ENCODE results near the gene CEMP1.
"Not testable (repeated sequence)": the region's sequence is repeated elsewhere in the genome, so short reads cannot be mapped to it uniquely, and the experiment has no call there.

Gene CEMP1

GRCh38 chr16:2531371-2531695 lies at the start of gene CEMP1:
TSS of gene CEMP1 (minus strand) at chr16:2531408. CDS start at chr16:2531073, 335 bp downstream.
- DNase-seq (ENCODE audit: low read depth): no peak
- TF ChIP-seq CTCF (conservative IDR thresholded peaks at IDR 0.05; ENCODE audit: low read depth, low read length): no peak
- peak within 1 kb of the TSS; percentile 52 for H3K4me3 ChIP-seq (ENCODE audit: low read depth, low read length)

GRCh38 chr16:2580818-2581217 lies 49.6 kb upstream of the CEMP1 start:
- not testable (repeated sequence) for H3K4me3 ChIP-seq (ENCODE audit: low read depth, low read length); DNase-seq (ENCODE audit: low read depth)

GRCh38 chr16:2580143-2580542 lies 48.9 kb upstream of the CEMP1 start:
- not testable (repeated sequence) for H3K4me3 ChIP-seq (ENCODE audit: low read depth, low read length); DNase-seq (ENCODE audit: low read depth)
- TF ChIP-seq CTCF (conservative IDR thresholded peaks at IDR 0.05; ENCODE audit: low read depth, low read length): peak; percentile 17

- not testable (repeated sequence) for DNase-seq (ENCODE audit: low read depth); H3K4me3 ChIP-seq (ENCODE audit: low read depth, low read length)
Measured at GRCh38 chr16:2578905-2579304, 47.7 kb upstream of the CEMP1 start.

- not testable (repeated sequence) for H3K4me3 ChIP-seq (ENCODE audit: low read depth, low read length); DNase-seq (ENCODE audit: low read depth)
Measured at GRCh38 chr16:2577044-2577443, 45.8 kb upstream of the CEMP1 start.

- DNase-seq (ENCODE audit: low read depth); H3K4me3 ChIP-seq (ENCODE audit: low read depth, low read length): not testable (repeated sequence)
Measured at GRCh38 chr16:2575839-2576238, 44.6 kb upstream of the CEMP1 start.

GRCh38 chr16:2572704-2573103 lies 41.5 kb upstream of the CEMP1 start:
- not testable (repeated sequence) for H3K4me3 ChIP-seq (ENCODE audit: low read depth, low read length); DNase-seq (ENCODE audit: low read depth)

GRCh38 chr16:2568573-2568972 lies 37.4 kb upstream of the CEMP1 start:
- DNase-seq (ENCODE audit: low read depth); H3K4me3 ChIP-seq (ENCODE audit: low read depth, low read length): not testable (repeated sequence)

- DNase-seq (ENCODE audit: low read depth); H3K4me3 ChIP-seq (ENCODE audit: low read depth, low read length): not testable (repeated sequence)
Measured at GRCh38 chr16:2567506-2567905, 36.3 kb upstream of the CEMP1 start.

GRCh38 chr16:2560798-2561133 lies 29.6 kb upstream of the CEMP1 start:
- peak; percentile 27 for TF ChIP-seq CTCF (conservative IDR thresholded peaks at IDR 0.05; ENCODE audit: low read depth, low read length)
- H3K4me3 ChIP-seq (ENCODE audit: low read depth, low read length); DNase-seq (ENCODE audit: low read depth): not testable (repeated sequence)

- not testable (repeated sequence) for H3K4me3 ChIP-seq (ENCODE audit: low read depth, low read length); DNase-seq (ENCODE audit: low read depth)
Measured at GRCh38 chr16:2560131-2560797, 29.1 kb upstream of the CEMP1 start.

- not testable (repeated sequence) for DNase-seq (ENCODE audit: low read depth); H3K4me3 ChIP-seq (ENCODE audit: low read depth, low read length)
Measured at GRCh38 chr16:2557150-2557549, 25.9 kb upstream of the CEMP1 start.

GRCh38 chr16:2554709-2555425 lies 23.7 kb upstream of the CEMP1 start:
- not testable (repeated sequence) for H3K4me3 ChIP-seq (ENCODE audit: low read depth, low read length); DNase-seq (ENCODE audit: low read depth)

Data from choroid plexus epithelial cell (primary cell).